Measurements from ENCODE around the gene TAS1R1. TPM values are rescaled to one million over a fixed set of nuclear protein-coding genes. Genes with fewer than 3 reads are reported as not detected.
"Not testable (repeated sequence)": the region's sequence is repeated elsewhere in the genome, so short reads cannot be mapped to it uniquely, and the experiment has no call there.

Gene TAS1R1
- total RNA-seq, 1 experiment from 2014 or later = not detected

- DNase-seq (ENCODE audit: low read depth) = no peak
Measured at GRCh38 chr1:6588893-6589520, 33.9 kb downstream of the TAS1R1 start.

GRCh38 chr1:6590046-6590445 is 34.9 kb downstream of the TAS1R1 start:
- DNase-seq (ENCODE audit: low read depth) = no peak

- DNase-seq (ENCODE audit: low read depth) = no peak
Measured at GRCh38 chr1:6591222-6591621, 36.1 kb downstream of the TAS1R1 start.

GRCh38 chr1:6591644-6592043 is 36.5 kb downstream of the TAS1R1 start:
- DNase-seq (ENCODE audit: low read depth) = no peak

- DNase-seq (ENCODE audit: low read depth) = no peak
Measured at GRCh38 chr1:6592441-6592840, 37.3 kb downstream of the TAS1R1 start.

- DNase-seq (ENCODE audit: low read depth) = no peak
Measured at GRCh38 chr1:6592865-6593593, 37.9 kb downstream of the TAS1R1 start.

GRCh38 chr1:6593810-6594209 is 38.7 kb downstream of the TAS1R1 start:
- DNase-seq (ENCODE audit: low read depth) = no peak

- DNase-seq (ENCODE audit: low read depth) = no peak
Measured at GRCh38 chr1:6594977-6595740, 40.1 kb downstream of the TAS1R1 start.

GRCh38 chr1:6596351-6596750 is 41.2 kb downstream of the TAS1R1 start:
- DNase-seq (ENCODE audit: low read depth) = no peak

GRCh38 chr1:6596886-6597776 is 42.0 kb downstream of the TAS1R1 start:
- DNase-seq (ENCODE audit: low read depth) = no peak

- DNase-seq (ENCODE audit: low read depth) = no peak
Measured at GRCh38 chr1:6597777-6598131, 42.6 kb downstream of the TAS1R1 start.

- DNase-seq (ENCODE audit: low read depth) = no peak
Measured at GRCh38 chr1:6599141-6599975, 44.3 kb downstream of the TAS1R1 start.

GRCh38 chr1:6599991-6600390 is 44.9 kb downstream of the TAS1R1 start:
- DNase-seq (ENCODE audit: low read depth) = not testable (repeated sequence)

GRCh38 chr1:6600410-6601048 is 45.4 kb downstream of the TAS1R1 start:
- peak; percentile 28 for DNase-seq (ENCODE audit: low read depth)

- peak; percentile 95 for DNase-seq (ENCODE audit: low read depth)
Measured at GRCh38 chr1:6601049-6601922, 46.2 kb downstream of the TAS1R1 start.

GRCh38 chr1:6601923-6602668 is 47.0 kb downstream of the TAS1R1 start:
- DNase-seq (ENCODE audit: low read depth) = peak; percentile 63

- peak; percentile 91 for DNase-seq (ENCODE audit: low read depth)
Measured at GRCh38 chr1:6602669-6603237, 47.6 kb downstream of the TAS1R1 start, which contains the start of gene KLHL21. Gene KLHL21 (minus strand): TSS chr1:6602869. CDS start chr1:6602817, 52 bp downstream.

Measured in RPMI7951 (cell line).